ENCODE data around the gene CALCOCO1.
"Not testable (repeated sequence)": the region's sequence is repeated elsewhere in the genome, so short reads cannot be mapped to it uniquely, and the experiment has no call there.

Gene CALCOCO1

GRCh38 chr12:53733051-53733806, 6.0 kb upstream of the CALCOCO1 start:
- no peak for DNase-seq

- no peak for DNase-seq
These were observed 2.4 kb upstream of the CALCOCO1 start for GRCh38 chr12:53729644-53730043.

GRCh38 chr12:53728206-53728605, 954 bp upstream of the CALCOCO1 start:
- no peak for DNase-seq

GRCh38 chr12:53726946-53727309, 324 bp downstream of the CALCOCO1 start:
- no peak for DNase-seq

GRCh38 chr12:53726341-53726740, 911 bp downstream of the CALCOCO1 start:
- DNase-seq, result no peak

GRCh38 chr12:53725824-53726223, 1.4 kb downstream of the CALCOCO1 start:
- DNase-seq, result peak; percentile 43

GRCh38 chr12:53722450-53723041, 4.7 kb downstream of the CALCOCO1 start:
- DNase-seq, result no peak

- DNase-seq, result no peak
These were observed 6.3 kb downstream of the CALCOCO1 start for GRCh38 chr12:53720946-53721345.

- no peak for DNase-seq
These were observed 7.6 kb downstream of the CALCOCO1 start for GRCh38 chr12:53719649-53720048.

GRCh38 chr12:53718567-53718966, 8.7 kb downstream of the CALCOCO1 start:
- DNase-seq, result not testable (repeated sequence)

GRCh38 chr12:53717319-53717718, 9.9 kb downstream of the CALCOCO1 start:
- no peak for DNase-seq

GRCh38 chr12:53714004-53714403, 13.2 kb downstream of the CALCOCO1 start:
- DNase-seq, result no peak

- no peak for DNase-seq
These were observed 13.7 kb downstream of the CALCOCO1 start for GRCh38 chr12:53713516-53713915.

GRCh38 chr12:53712059-53712643, 15.1 kb downstream of the CALCOCO1 start:
- no peak for DNase-seq

GRCh38 chr12:53710091-53710490, 17.2 kb downstream of the CALCOCO1 start:
- no peak for DNase-seq

GRCh38 chr12:53709671-53710070, 17.6 kb downstream of the CALCOCO1 start:
- DNase-seq, result no peak

GRCh38 chr12:53706080-53706479, 21.2 kb downstream of the CALCOCO1 start:
- no peak for DNase-seq

GRCh38 chr12:53703756-53704155, 23.5 kb downstream of the CALCOCO1 start:
- DNase-seq, result no peak

- peak; percentile 45 for DNase-seq
These were observed 25.6 kb downstream of the CALCOCO1 start for GRCh38 chr12:53701518-53702264.

- DNase-seq, result no peak
These were observed 26.7 kb downstream of the CALCOCO1 start for GRCh38 chr12:53700567-53700966.

- DNase-seq, result no peak
These were observed 27.6 kb downstream of the CALCOCO1 start for GRCh38 chr12:53699678-53700025.

- DNase-seq, result no peak
These were observed 28.1 kb downstream of the CALCOCO1 start for GRCh38 chr12:53698948-53699677.
